ENCODE measurements around the gene CRYAB.

The CRYAB gene

GRCh38 chr11:111917788-111918187 is 6.2 kb upstream of the CRYAB start:
- no peak for DNase-seq (ENCODE audit: low read depth)

GRCh38 chr11:111917312-111917711 is 5.7 kb upstream of the CRYAB start:
- no peak overlapping the region for H3K4me3 ChIP-seq (ENCODE audit: low read depth, low read length)
- no peak for DNase-seq (ENCODE audit: low read depth)
- TF ChIP-seq CTCF (IDR thresholded peaks at IDR 0.05; ENCODE audit: control insufficient read depth, extremely low read depth, insufficient read depth), result no peak

More at GRCh38 chr11:111917788-111918187, 6.2 kb upstream of the CRYAB start:
- H3K4me3 ChIP-seq (ENCODE audit: low read depth, low read length), result no peak overlapping the region
- no peak for TF ChIP-seq CTCF (IDR thresholded peaks at IDR 0.05; ENCODE audit: control insufficient read depth, extremely low read depth, insufficient read depth)

- DNase-seq (ENCODE audit: low read depth), result no peak
- TF ChIP-seq CTCF (IDR thresholded peaks at IDR 0.05; ENCODE audit: control insufficient read depth, extremely low read depth, insufficient read depth), result no peak
These were observed 5.2 kb upstream of the CRYAB start for GRCh38 chr11:111916768-111917167.

GRCh38 chr11:111913997-111914396 is 2.4 kb upstream of the CRYAB start:
- no peak for TF ChIP-seq CTCF (IDR thresholded peaks at IDR 0.05; ENCODE audit: control insufficient read depth, extremely low read depth, insufficient read depth)
- no peak for DNase-seq (ENCODE audit: low read depth)

More at GRCh38 chr11:111916768-111917167, 5.2 kb upstream of the CRYAB start:
- H3K4me3 ChIP-seq (ENCODE audit: low read depth, low read length), result no peak overlapping the region

GRCh38 chr11:111913031-111913861 is 1.7 kb upstream of the CRYAB start:
- no peak for TF ChIP-seq CTCF (IDR thresholded peaks at IDR 0.05; ENCODE audit: control insufficient read depth, extremely low read depth, insufficient read depth)
- no peak for DNase-seq (ENCODE audit: low read depth)
- no peak overlapping the region for H3K4me3 ChIP-seq (ENCODE audit: low read depth, low read length)

More at GRCh38 chr11:111913997-111914396, 2.4 kb upstream of the CRYAB start:
- H3K4me3 ChIP-seq (ENCODE audit: low read depth, low read length), result no peak overlapping the region

- H3K4me3 ChIP-seq (ENCODE audit: low read depth, low read length), result no peak within 1 kb of the TSS
- no peak for DNase-seq (ENCODE audit: low read depth)
- TF ChIP-seq CTCF (IDR thresholded peaks at IDR 0.05; ENCODE audit: control insufficient read depth, extremely low read depth, insufficient read depth), result no peak
These were observed 965 bp upstream of the CRYAB start, which contains the start of gene HSPB2 for GRCh38 chr11:111912535-111912934. TSS of gene HSPB2 (plus strand) at chr11:111912734. CDS start at chr11:111912830, 96 bp downstream.
